ENCODE measurements around the gene IL19.

DNA sequence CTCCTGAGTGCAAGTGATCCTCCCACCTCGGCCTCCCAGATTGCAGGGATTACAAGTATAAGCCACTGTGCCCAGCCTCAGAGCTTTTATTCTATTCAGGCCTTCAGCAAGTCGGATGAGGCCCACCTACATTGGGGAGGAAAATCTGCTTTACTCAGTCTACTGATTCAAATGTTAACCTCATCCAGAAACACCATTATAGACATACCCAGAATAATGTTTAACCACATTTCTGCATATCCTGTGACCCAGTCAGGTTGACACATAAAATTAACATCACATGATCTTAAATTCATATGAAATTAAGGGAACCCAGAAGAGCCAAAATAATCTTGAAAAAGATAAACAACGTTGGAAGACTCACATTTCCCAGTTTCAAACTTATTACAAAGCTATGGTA lies 109.7 kb downstream of the IL19 start:
- TF ChIP-seq POLR2A (IDR thresholded peaks at IDR 0.05; ENCODE audit: low read depth, low read length) = no peak
- TF ChIP-seq POLR2AphosphoS5 (IDR thresholded peaks at IDR 0.05; ENCODE audit: low read depth, low read length) = no peak
- no peak for TF ChIP-seq TAF1 (IDR thresholded peaks at IDR 0.05; ENCODE audit: low read depth, low read length)
- no peak for TF ChIP-seq SPI1 (IDR thresholded peaks at IDR 0.05; ENCODE audit: low read depth, low read length)
